22Rv1 (cell line): ENCODE data around the gene MMD2.

Experiments used
- CTCF ChIP-seq: fragments of 450-650 bp; IDR thresholded peaks from 2 replicates; pipeline ENCODE4 v1.5.1; 2017; ENCODE audit warnings: mild to moderate bottlenecking
- ZFX ChIP-seq: fragments of 450-650 bp; IDR thresholded peaks from 2 replicates; pipeline ENCODE4 v1.6.1; 2017; ENCODE audit warnings: antibody characterized with exemption, borderline replicate concordance

GRCh38 chr7:4928445-4928844, 30.5 kb downstream of the MMD2 start:
- no peak for TF ChIP-seq CTCF
- no peak for TF ChIP-seq ZFX
